Measurements from ENCODE around the gene EVPL.

The EVPL gene

GRCh38 chr17:76040376-76040775 is 13.3 kb upstream of the EVPL start:
- H3K27ac ChIP-seq = no peak overlapping the region
- TF ChIP-seq, protein P1, sequence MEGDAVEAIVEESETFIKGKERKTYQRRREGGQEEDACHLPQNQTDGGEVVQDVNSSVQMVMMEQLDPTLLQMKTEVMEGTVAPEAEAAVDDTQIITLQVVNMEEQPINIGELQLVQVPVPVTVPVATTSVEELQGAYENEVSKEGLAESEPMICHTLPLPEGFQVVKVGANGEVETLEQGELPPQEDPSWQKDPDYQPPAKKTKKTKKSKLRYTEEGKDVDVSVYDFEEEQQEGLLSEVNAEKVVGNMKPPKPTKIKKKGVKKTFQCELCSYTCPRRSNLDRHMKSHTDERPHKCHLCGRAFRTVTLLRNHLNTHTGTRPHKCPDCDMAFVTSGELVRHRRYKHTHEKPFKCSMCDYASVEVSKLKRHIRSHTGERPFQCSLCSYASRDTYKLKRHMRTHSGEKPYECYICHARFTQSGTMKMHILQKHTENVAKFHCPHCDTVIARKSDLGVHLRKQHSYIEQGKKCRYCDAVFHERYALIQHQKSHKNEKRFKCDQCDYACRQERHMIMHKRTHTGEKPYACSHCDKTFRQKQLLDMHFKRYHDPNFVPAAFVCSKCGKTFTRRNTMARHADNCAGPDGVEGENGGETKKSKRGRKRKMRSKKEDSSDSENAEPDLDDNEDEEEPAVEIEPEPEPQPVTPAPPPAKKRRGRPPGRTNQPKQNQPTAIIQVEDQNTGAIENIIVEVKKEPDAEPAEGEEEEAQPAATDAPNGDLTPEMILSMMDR (conservative IDR thresholded peaks at IDR 0.05) = no peak
- no peak for TF ChIP-seq ZFX (IDR thresholded peaks at IDR 0.05)

DNA sequence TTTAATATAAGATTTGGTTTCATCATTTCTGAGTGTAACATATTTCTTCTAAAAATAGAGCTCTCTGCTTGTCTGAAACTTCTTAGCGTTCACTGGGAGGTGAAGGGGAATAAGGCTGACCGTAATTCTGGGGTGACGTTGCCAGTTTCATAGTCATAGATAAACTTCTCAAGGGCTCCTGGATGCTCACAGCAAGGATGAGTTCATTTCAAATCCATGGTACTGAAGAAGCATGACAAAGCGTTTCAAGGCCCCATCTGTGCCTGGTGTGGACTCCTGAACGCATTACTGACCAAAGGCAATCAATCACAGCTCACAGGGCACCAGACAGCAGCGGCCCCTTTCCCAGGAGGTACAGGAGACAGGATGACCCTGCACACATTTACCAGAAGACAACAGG is 12.0 kb upstream of the EVPL start:
- TF ChIP-seq ZFX (IDR thresholded peaks at IDR 0.05) = no peak
- TF ChIP-seq, protein P1 (conservative IDR thresholded peaks at IDR 0.05) = no peak
- H3K27ac ChIP-seq = no peak overlapping the region

GRCh38 chr17:76038050-76038449 is 10.9 kb upstream of the EVPL start:
- no peak overlapping the region for H3K27ac ChIP-seq
- no peak for TF ChIP-seq ZFX (IDR thresholded peaks at IDR 0.05)

DNA sequence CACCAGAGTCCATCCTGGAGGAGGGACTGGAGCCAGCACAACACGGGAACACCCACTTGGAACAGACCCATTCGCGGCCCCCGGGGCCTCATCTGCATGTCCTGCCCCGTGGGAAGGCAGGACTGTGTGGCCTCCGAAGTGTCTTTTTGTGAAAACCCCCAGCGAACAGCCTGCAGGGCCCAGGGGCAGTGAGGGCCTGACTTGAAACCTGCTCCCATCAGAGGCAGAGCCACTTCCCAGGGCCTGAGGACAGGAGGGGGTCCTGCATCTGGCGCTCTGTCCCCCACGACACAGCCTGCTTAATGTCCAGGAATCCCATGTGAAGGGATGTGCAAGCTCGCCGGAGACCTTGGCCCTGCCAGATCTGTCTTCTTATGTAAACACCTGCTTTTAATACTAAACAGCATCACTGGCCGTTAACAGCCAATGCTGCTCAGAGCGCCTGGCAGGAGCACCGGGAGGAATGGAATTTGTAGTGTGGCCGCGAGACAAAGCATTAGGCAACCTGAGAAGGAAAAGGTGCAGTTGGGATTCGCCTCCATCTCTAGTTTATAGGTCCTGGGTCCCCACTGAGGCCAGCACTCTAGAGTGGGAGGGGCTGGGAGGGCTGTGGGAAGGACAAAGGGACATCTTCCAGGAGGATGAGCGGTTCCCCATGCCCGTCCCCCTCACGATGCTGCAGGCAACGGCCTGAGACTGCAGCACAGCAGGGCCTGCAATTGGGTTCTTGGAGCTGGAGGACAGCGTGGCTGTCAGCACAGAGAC is 9.6 kb upstream of the EVPL start:
- TF ChIP-seq, protein P1 (conservative IDR thresholded peaks at IDR 0.05) = no peak
- no peak for TF ChIP-seq ZFX (IDR thresholded peaks at IDR 0.05)
- no peak overlapping the region for H3K27ac ChIP-seq

DNA sequence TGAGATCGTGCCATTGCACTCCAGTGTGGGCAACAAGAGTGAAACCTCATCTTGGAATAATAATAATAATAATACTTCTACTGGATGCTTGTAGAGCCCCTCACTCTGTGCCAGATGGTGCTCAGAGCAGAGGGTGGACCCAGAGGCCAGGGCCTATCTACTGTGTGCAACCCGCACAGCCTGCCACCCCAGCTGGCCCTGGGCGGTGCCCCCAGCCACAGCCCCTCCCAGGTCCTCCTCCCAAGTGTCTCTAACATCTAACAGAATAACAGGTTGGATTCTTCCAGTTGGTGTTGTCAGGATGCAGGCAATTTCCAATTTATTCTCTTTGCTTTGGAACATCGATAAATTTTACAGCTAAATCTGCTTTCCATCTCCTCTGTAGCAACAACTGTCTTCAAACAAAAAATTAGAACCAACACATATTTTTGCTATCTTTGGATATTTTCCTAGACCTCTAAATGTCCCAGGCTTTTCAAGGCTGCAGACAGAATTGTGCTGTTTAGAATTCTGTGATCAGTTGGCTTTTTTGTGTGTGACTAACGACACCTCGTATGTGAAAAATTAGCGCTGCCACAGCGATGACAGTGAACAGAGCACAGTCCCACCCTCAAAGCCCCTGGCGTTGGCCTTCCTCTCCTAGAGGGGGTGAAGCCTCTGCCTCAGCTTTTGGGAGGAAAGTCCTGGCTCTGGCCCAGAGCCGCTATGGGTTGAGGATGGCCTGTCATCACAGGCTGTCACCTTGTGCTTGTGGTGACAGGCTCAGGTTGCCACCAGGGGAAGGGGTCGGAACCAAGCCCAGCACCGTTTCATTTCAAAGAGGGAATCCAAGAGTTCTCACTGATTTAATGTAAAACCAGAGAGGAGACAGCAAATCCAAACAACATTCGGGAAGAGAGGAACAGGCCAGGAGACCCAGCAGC is 7.6 kb upstream of the EVPL start:
- no peak overlapping the region for H3K27ac ChIP-seq
- TF ChIP-seq ZFX (IDR thresholded peaks at IDR 0.05) = no peak
- TF ChIP-seq, protein P1 (conservative IDR thresholded peaks at IDR 0.05) = no peak

GRCh38 chr17:76033139-76033538 is 6.0 kb upstream of the EVPL start:
- H3K27ac ChIP-seq = no peak overlapping the region
- TF ChIP-seq, protein P1 (conservative IDR thresholded peaks at IDR 0.05) = no peak
- no peak for TF ChIP-seq ZFX (IDR thresholded peaks at IDR 0.05)

GRCh38 chr17:76032780-76033108 is 5.6 kb upstream of the EVPL start:
- TF ChIP-seq, protein P1 (conservative IDR thresholded peaks at IDR 0.05) = no peak
- no peak for TF ChIP-seq ZFX (IDR thresholded peaks at IDR 0.05)
- H3K27ac ChIP-seq = no peak overlapping the region

Data from C4-2B (cell line).